ENCODE data around the gene CXCL17. TPM values are rescaled to one million over a fixed set of nuclear protein-coding genes. Genes with fewer than 3 reads are reported as not detected.
A peak's percentile ranks its signal among the peaks of the same experiment; 100 is the strongest.

Gene CXCL17
- total RNA-seq, 5 donors from 2014 or later (not counting 1 experiment from before 2014, with no cell fraction given): not detected

DNA sequence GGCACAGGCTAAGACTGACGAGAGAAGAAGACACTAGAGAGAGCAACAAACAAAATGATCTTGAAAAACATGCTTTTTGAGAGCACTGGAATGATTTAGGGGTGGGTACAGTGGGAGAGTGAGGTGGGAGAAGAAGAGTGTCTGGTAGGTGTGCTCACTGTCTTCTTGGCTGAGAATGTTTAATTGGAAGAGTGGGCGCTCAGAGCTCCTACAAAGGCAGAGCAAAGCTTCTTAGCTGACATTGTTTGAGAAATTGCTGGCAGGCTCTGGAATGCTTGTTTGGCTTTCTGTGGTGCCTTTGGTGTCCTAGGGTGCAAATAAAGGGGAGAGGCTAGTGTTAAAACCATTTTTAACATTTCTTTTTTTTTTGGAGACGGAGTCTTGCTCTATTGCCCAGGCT, 14.1 kb downstream of the CXCL17 start:
- POLR2A ChIA-PET: no interaction called here
- WGBS (ENCODE audit: insufficient coverage): 89% methylated on average over 2 of the region's 3 CpGs
- H3K27ac ChIP-seq (ENCODE audit: low read length): no peak overlapping the region
- DNase-seq (no peak), ATAC-seq (replicated peaks in 1 of 4) (no peak)
- H3K36me3 ChIP-seq (ENCODE audit: control insufficient read depth in 2 of 2, extremely low read depth in 1 of 2, insufficient read depth in 1 of 2, low read length in 1 of 2): no peaks in the 10 kb centered on the region
- Mint-ChIP-seq H3K4me1 (peaks cover 4 to 9% (median 8%) of the 10 kb centered on the region in 3 donors), H3K27ac (no peak overlapping the region), H3K36me3 (no peaks in the 10 kb centered on the region), H3K9me3 (no peaks in the 10 kb centered on the region), H3K4me3 (no peak overlapping the region), H3K27me3 (no peaks in the 10 kb centered on the region)
- H3K4me3 ChIP-seq (ENCODE audit: control insufficient read depth in 1 of 2, extremely low read depth in 1 of 2, low read length in 1 of 2): no peak overlapping the region
- no peaks in the 10 kb centered on the region for H3K9me3 ChIP-seq
- CTCF ChIA-PET: no interaction called here
- H3K27me3 ChIP-seq (replicated peaks in 1 of 2; ENCODE audit: control insufficient read depth in 2 of 2, extremely low read depth in 1 of 2, insufficient read depth in 2 of 2, low read length in 1 of 2): no peaks in the 10 kb centered on the region
- peaks cover 0 to 17% of the 10 kb centered on the region in 2 experiments for H3K4me1 ChIP-seq (ENCODE audit: control insufficient read depth in 1 of 2, extremely low read depth in 1 of 2, insufficient read depth in 2 of 2, low read length in 2 of 2)

DNA sequence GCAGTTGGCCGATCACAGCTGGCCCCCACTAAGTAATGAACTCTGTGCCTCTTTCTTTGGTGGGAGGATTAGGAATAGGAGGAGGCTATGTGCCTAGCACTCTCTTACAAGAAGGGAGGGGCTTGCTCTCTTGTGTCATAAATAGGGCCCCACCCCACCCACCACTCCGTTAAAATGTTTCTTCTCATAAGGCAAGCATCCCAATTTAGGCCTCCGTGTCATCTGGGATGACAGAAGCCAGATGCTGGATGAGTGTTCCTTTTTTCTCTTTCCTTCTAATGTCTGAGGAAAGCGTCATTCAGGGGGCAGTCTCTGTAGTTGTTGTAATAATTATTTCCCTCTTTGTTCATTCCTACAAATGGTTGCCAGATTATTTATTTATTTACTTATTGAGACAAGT, 15.4 kb downstream of the CXCL17 start, which contains the start of gene LIPE:
Gene LIPE, minus strand, starts transcription at position 76 of the 400 bp plus-strand sequence. CDS start 239 bp downstream, outside the sequence.
- no CpG with 5 or more reads among the region's 4 CpGs for WGBS (ENCODE audit: insufficient coverage)
- no peak within 1 kb of the TSS for H3K4me3 ChIP-seq (ENCODE audit: control insufficient read depth in 1 of 2, extremely low read depth in 1 of 2, low read length in 1 of 2)
- Mint-ChIP-seq H3K9me3 (no peaks in the 10 kb centered on the region), H3K27ac (peak within 1 kb of the TSS in 1 of 2 donors; percentile 39), H3K36me3 (no peaks in the 10 kb centered on the region), H3K4me3 (no peak within 1 kb of the TSS), H3K4me1 (peaks cover 14 to 21% (median 15%) of the 10 kb centered on the region in 3 donors), H3K27me3 (no peaks in the 10 kb centered on the region)
- no peak within 1 kb of the TSS for H3K27ac ChIP-seq (ENCODE audit: low read length)
- H3K4me1 ChIP-seq (ENCODE audit: control insufficient read depth in 1 of 2, extremely low read depth in 1 of 2, insufficient read depth in 2 of 2, low read length in 2 of 2): peaks cover 5 to 26% of the 10 kb centered on the region in 2 experiments
- CTCF ChIA-PET: no interaction called here
- DNase-seq (no peak), ATAC-seq (replicated peaks in 1 of 4) (no peak)
- no peaks in the 10 kb centered on the region for H3K36me3 ChIP-seq (ENCODE audit: control insufficient read depth in 2 of 2, extremely low read depth in 1 of 2, insufficient read depth in 1 of 2, low read length in 1 of 2)
- H3K9me3 ChIP-seq: no peaks in the 10 kb centered on the region
- POLR2A ChIA-PET: no interaction called here
- no peaks in the 10 kb centered on the region for H3K27me3 ChIP-seq (replicated peaks in 1 of 2; ENCODE audit: control insufficient read depth in 2 of 2, extremely low read depth in 1 of 2, insufficient read depth in 2 of 2, low read length in 1 of 2)

DNA sequence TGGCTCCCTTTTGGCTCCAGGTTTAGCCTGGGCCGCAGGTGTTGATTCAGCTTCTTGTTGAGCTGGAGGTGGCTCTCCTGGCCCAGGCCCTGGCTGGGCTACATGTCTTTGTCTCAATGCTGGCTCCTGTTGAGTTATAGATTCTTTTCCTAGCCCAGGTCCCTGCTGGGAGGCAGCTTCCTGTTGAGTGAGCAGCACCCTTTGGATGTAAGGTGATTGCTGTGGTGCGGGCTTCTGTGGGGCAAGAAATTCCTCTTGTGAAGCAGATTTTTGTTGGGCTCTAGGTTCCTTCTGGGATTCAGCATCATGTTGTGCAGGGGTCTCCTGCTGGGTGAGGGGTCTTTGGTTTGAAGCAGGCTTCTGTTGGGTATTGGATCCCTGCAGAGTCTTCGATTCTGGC, 16.1 kb downstream of the CXCL17 start:
- H3K4me1 ChIP-seq (ENCODE audit: control insufficient read depth in 1 of 2, extremely low read depth in 1 of 2, insufficient read depth in 2 of 2, low read length in 2 of 2): peaks cover 8 to 33% of the 10 kb centered on the region in 2 experiments
- Mint-ChIP-seq H3K9me3 (no peaks in the 10 kb centered on the region), H3K4me3 (no peak overlapping the region), H3K27me3 (no peaks in the 10 kb centered on the region), H3K27ac (peak overlapping the region in 1 of 2 donors; percentile 39), H3K36me3 (no peaks in the 10 kb centered on the region), H3K4me1 (peaks cover 21 to 28% (median 21%) of the 10 kb centered on the region in 3 donors)
- CTCF ChIA-PET: no interaction called here
- no peak overlapping the region for H3K4me3 ChIP-seq (ENCODE audit: control insufficient read depth in 1 of 2, extremely low read depth in 1 of 2, low read length in 1 of 2)
- H3K9me3 ChIP-seq: no peaks in the 10 kb centered on the region
- WGBS (ENCODE audit: insufficient coverage): 91% methylated on average over 1 of the region's 3 CpGs
- no peak overlapping the region for H3K27ac ChIP-seq (ENCODE audit: low read length)
- H3K36me3 ChIP-seq (ENCODE audit: control insufficient read depth in 2 of 2, extremely low read depth in 1 of 2, insufficient read depth in 1 of 2, low read length in 1 of 2): no peaks in the 10 kb centered on the region
- no peak for ATAC-seq (replicated peaks in 1 of 4)
- no peaks in the 10 kb centered on the region for H3K27me3 ChIP-seq (replicated peaks in 1 of 2; ENCODE audit: control insufficient read depth in 2 of 2, extremely low read depth in 1 of 2, insufficient read depth in 2 of 2, low read length in 1 of 2)
- POLR2A ChIA-PET: no interaction called here
- no peak for DNase-seq

DNA sequence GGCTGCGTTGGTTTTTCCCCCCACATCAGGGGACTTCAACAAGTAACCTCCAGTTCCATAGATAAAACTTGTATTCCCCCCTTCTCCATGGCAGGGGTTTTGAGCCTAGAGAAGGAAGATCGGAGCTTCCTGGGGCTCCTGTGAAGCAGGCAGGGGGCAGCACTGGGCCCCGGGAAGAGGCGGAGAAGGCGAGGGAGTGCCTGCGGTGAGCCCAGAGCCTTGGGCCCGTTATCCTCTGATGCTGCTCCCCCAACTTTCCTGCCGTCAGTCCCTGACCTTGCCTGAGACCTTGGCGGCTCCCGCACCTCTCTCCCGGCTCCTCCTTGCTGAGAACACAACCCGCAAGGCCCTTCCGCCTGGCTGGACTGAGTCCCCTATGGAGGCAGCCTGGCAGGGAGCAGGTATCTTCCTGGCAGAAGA, 18.0 kb downstream of the CXCL17 start:
- no peaks in the 10 kb centered on the region for H3K27me3 ChIP-seq (replicated peaks in 1 of 2; ENCODE audit: control insufficient read depth in 2 of 2, extremely low read depth in 1 of 2, insufficient read depth in 2 of 2, low read length in 1 of 2)
- H3K27me3 Mint-ChIP-seq: no peaks in the 10 kb centered on the region
- H3K36me3 Mint-ChIP-seq: no peaks in the 10 kb centered on the region
- ChIA-PET POLR2A (no interaction called here), CTCF (interaction anchor here in 1 of 2 donors (1.3 kb wide), 1 partner anchor 14 kb away, joined by 4 read pairs; no protein-coding TSS in a partner anchor)
- WGBS (ENCODE audit: insufficient coverage): 93% methylated on average over 10 of the region's 13 CpGs
- no peaks in the 10 kb centered on the region for H3K36me3 ChIP-seq (ENCODE audit: control insufficient read depth in 2 of 2, extremely low read depth in 1 of 2, insufficient read depth in 1 of 2, low read length in 1 of 2)
- H3K4me1 Mint-ChIP-seq: peaks cover 40 to 47% (median 40%) of the 10 kb centered on the region in 3 donors
- DNase-seq (no peak), ATAC-seq (replicated peaks in 1 of 4) (no peak)
- no peak overlapping the region for H3K27ac ChIP-seq (ENCODE audit: low read length)
- no peaks in the 10 kb centered on the region for H3K9me3 Mint-ChIP-seq
- peak overlapping the region; percentile 94 to 99 (median 99) for H3K4me3 Mint-ChIP-seq
- no peak overlapping the region for H3K4me3 ChIP-seq (ENCODE audit: control insufficient read depth in 1 of 2, extremely low read depth in 1 of 2, low read length in 1 of 2)
- no peak overlapping the region for H3K27ac Mint-ChIP-seq
- no peaks in the 10 kb centered on the region for H3K9me3 ChIP-seq
- H3K4me1 ChIP-seq (ENCODE audit: control insufficient read depth in 1 of 2, extremely low read depth in 1 of 2, insufficient read depth in 2 of 2, low read length in 2 of 2): peaks cover 8 to 50% of the 10 kb centered on the region in 2 experiments

DNA sequence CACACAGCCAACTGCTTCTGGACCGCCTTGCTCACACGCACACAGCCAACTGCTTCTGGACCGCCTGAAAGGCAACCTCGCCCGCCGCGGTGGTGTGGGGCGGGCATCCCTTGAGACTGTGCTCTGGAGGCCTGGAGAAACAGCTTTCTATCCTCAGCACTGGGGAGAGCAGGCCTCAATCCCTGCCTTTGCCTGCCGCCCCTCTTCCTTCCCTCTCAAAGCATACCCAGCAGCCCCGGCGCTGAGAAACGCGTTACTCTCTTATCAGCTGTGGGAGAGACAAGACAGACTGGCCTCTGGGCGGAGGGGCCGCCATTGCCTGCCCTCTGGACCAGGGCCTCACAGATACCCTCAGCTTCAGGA, 18.4 kb downstream of the CXCL17 start:
- Histone ChIP-seq H3K27ac (ENCODE audit: low read length) (no peak overlapping the region), H3K4me3 (ENCODE audit: control insufficient read depth in 1 of 2, extremely low read depth in 1 of 2, low read length in 1 of 2) (peak overlapping the region; percentile 81 to 83), H3K27me3 (replicated peaks in 1 of 2; ENCODE audit: control insufficient read depth in 2 of 2, extremely low read depth in 1 of 2, insufficient read depth in 2 of 2, low read length in 1 of 2) (no peaks in the 10 kb centered on the region), H3K4me1 (ENCODE audit: control insufficient read depth in 1 of 2, extremely low read depth in 1 of 2, insufficient read depth in 2 of 2, low read length in 2 of 2) (peaks cover 8 to 50% of the 10 kb centered on the region in 2 experiments), H3K9me3 (no peaks in the 10 kb centered on the region), H3K36me3 (ENCODE audit: control insufficient read depth in 2 of 2, extremely low read depth in 1 of 2, insufficient read depth in 1 of 2, low read length in 1 of 2) (no peaks in the 10 kb centered on the region)
- Mint-ChIP-seq H3K4me3 (peak overlapping the region; percentile 94 to 99 (median 99)), H3K9me3 (no peaks in the 10 kb centered on the region), H3K27ac (peak overlapping the region in 1 of 2 donors; percentile 85), H3K4me1 (peaks cover 41 to 47% (median 41%) of the 10 kb centered on the region in 3 donors), H3K27me3 (no peaks in the 10 kb centered on the region), H3K36me3 (no peaks in the 10 kb centered on the region)
- ATAC-seq (replicated peaks in 1 of 4) (no peak), DNase-seq (no peak)
- CTCF ChIA-PET: interaction anchor here in 1 of 2 donors (1.2 to 2.3 kb wide), 4 partner anchors 15 to 26 kb away, joined by 4 to 25 read pairs (median 10); no protein-coding TSS in a partner anchor
- 90% methylated on average over 15 of the region's 15 CpGs for WGBS (ENCODE audit: insufficient coverage)
- POLR2A ChIA-PET: no interaction called here

DNA sequence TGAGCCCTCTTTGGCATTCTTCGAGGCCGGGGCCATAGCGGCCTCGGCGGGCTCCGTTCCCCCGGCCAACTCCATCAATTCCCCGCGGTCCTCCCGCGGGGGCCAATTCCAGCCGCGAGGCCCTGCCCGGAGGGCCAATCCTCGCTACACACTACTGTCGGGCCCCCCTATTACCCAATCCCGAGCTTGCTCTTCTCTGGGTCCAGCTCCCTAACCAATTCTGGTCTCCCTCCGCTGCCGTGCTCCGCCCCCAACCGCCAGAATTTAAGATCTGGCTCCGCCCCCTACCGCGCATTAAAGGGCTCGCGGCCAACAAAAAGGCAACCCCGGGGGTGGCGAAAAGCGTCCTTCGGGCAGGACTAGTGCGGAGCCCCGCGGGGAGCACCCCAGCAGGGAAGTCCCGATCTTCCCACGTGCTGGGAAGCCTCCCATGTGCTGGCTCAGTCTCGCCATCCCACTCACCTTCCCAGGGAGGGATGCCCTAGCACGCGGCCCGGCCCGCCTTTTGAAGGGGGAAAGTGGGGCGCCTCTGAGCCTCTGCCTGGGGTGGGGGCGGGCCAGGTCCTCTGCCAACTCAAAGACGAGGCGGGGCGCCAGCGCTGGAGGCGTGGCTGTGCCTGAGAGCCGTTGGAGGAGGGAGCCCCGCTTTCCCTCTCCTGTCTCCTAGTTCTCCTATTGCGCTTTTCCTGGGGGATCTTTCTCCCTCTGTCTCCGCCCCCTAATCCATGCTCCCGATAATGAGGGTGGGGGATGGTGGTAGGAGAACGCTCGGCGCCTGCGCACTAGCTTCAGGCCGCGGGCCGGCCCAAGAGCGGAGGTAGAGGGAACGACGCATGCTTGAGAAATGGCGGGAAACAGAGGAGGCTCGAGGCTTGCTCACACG, 19.0 kb downstream of the CXCL17 start:
- H3K9me3 ChIP-seq: no peaks in the 10 kb centered on the region
- POLR2A ChIA-PET: interaction anchor here in 1 of 2 donors (0.5 to 0.7 kb wide), 2 partner anchors 27 to 478 kb away, joined by 3 to 7 read pairs; no protein-coding TSS in a partner anchor
- WGBS (ENCODE audit: insufficient coverage): 5% methylated on average over 48 of the region's 65 CpGs
- peak overlapping the region; percentile 81 to 83 for H3K4me3 ChIP-seq (ENCODE audit: control insufficient read depth in 1 of 2, extremely low read depth in 1 of 2, low read length in 1 of 2)
- Mint-ChIP-seq H3K36me3 (no peaks in the 10 kb centered on the region), H3K4me3 (peak overlapping the region; percentile 94 to 99 (median 99)), H3K4me1 (peaks cover 42 to 47% (median 42%) of the 10 kb centered on the region in 3 donors), H3K27ac (peak overlapping the region; percentile 85 to 95), H3K9me3 (no peaks in the 10 kb centered on the region), H3K27me3 (no peaks in the 10 kb centered on the region)
- DNase-seq (peak; percentile 81 to 95 (median 89)), ATAC-seq (replicated peaks in 1 of 4) (peak; percentile 92 to 95 (median 94))
- CTCF ChIA-PET: interaction anchor here (0.6 to 2.3 kb wide), 8 partner anchors 10 to 106 kb away, joined by 3 to 25 read pairs (median 7); no protein-coding TSS in a partner anchor
- H3K36me3 ChIP-seq (ENCODE audit: control insufficient read depth in 2 of 2, extremely low read depth in 1 of 2, insufficient read depth in 1 of 2, low read length in 1 of 2): no peaks in the 10 kb centered on the region
- no peaks in the 10 kb centered on the region for H3K27me3 ChIP-seq (replicated peaks in 1 of 2; ENCODE audit: control insufficient read depth in 2 of 2, extremely low read depth in 1 of 2, insufficient read depth in 2 of 2, low read length in 1 of 2)
- peaks cover 8 to 50% of the 10 kb centered on the region in 2 experiments for H3K4me1 ChIP-seq (ENCODE audit: control insufficient read depth in 1 of 2, extremely low read depth in 1 of 2, insufficient read depth in 2 of 2, low read length in 2 of 2)
- H3K27ac ChIP-seq (ENCODE audit: low read length): peak overlapping the region; percentile 62

Measured in T-cell (primary cell).